Smooth muscle cell (in vitro differentiated cells): ENCODE data around the gene COPG2. TPM values are rescaled to one million over a fixed set of nuclear protein-coding genes. Genes with fewer than 3 reads are reported as not detected.
"Not testable (repeated sequence)": the region's sequence is repeated elsewhere in the genome, so short reads cannot be mapped to it uniquely, and the experiment has no call there.

Source experiments
- DNase-seq: peaks from one replicate; lab custom pipeline; 2025; ENCODE audit not compliant: unreplicated experiment; lab: John Stamatoyannopoulos, UW
- H2AFZ ChIP-seq: fragments of 200-600 bp; sonication (generic); 2 replicates; pipeline ENCODE4 v1.6.0; 2016; ENCODE audit warnings: antibody characterized with exemption, low read depth, mild to moderate bottlenecking
- H3F3A ChIP-seq: fragments of 200-600 bp; sonication (generic); 2 replicates; pipeline ENCODE4 v1.6.0; 2017; ENCODE audit warnings: antibody characterized with exemption, low read depth
- H3K27ac ChIP-seq: fragments of 200-600 bp; sonication (generic); 2 replicates; pipeline ENCODE4 v1.5.1; 2016; ENCODE audit warnings: low read depth, mild to moderate bottlenecking
- H3K27me3 ChIP-seq: fragments of 200-600 bp; sonication (generic); 2 replicates; pipeline ENCODE4 v1.6.1; 2016; ENCODE audit warnings: low read depth, mild to moderate bottlenecking
- H3K36me3 ChIP-seq: fragments of 200-600 bp; sonication (generic); 2 replicates; pipeline ENCODE4 v1.5.1; 2016; ENCODE audit warnings: low read depth
- H3K4me1 ChIP-seq: fragments of 200-600 bp; sonication (generic); 2 replicates; pipeline ENCODE4 v1.5.1; 2016; ENCODE audit warnings: low read depth
- H3K4me2 ChIP-seq: fragments of 200-600 bp; sonication (generic); 2 replicates; pipeline ENCODE4 v1.6.0; 2016; ENCODE audit warnings: mild to moderate bottlenecking
- H3K4me3 ChIP-seq: fragments of 200-600 bp; sonication (generic); 2 replicates; pipeline ENCODE4 v1.5.1; 2016; ENCODE audit warnings: mild to moderate bottlenecking
- H3K79me2 ChIP-seq: fragments of 200-600 bp; sonication (generic); 2 replicates; pipeline ENCODE4 v1.6.0; 2016; ENCODE audit warnings: low read depth, mild to moderate bottlenecking
- H3K9ac ChIP-seq: fragments of 200-600 bp; sonication (generic); 2 replicates; pipeline ENCODE4 v1.6.0; 2016; ENCODE audit warnings: low read depth
- H3K9me3 ChIP-seq: fragments of 200-600 bp; sonication (generic); replicated peaks from 2 replicates; pipeline ENCODE4 v1.5.1; 2016; ENCODE audit warnings: low read depth
- H4K20me1 ChIP-seq: fragments of 200-600 bp; sonication (generic); 2 replicates; pipeline ENCODE4 v1.6.0; 2016; ENCODE audit warnings: low read depth
- WGBS: methylation state at CpG from one replicate; pipeline ENCODE4 v1.1.7; 2016; ENCODE audit warnings: low lambda C conversion rate; 5-methylcytosine and 5-hydroxymethylcytosine counted together
- polyA plus RNA-seq: library from polyadenylated mRNA; unstranded; fragments of >200 nt; fragmentation: Nextera tagmentation; extraction: Ambion mirVana; gene quantifications from 2 replicates; pipeline ENCODE4 v1.2.1, GENCODE V29; 2016
- total RNA-seq: library from RNA; depleted of rRNA; stranded (reverse); fragments of >200 nt; gene quantifications from 2 replicates; pipeline ENCODE4 v1.2.3, GENCODE V29; 2014
- TF ChIP-seq, protein P1 (sequence below): fragments of 200-600 bp; sonication (generic); IDR thresholded peaks from 2 replicates; pipeline ENCODE4 v1.5.1; 2017; ENCODE audit warnings: borderline replicate concordance, mild to moderate bottlenecking, antibody characterized with exemption; ENCODE audit not compliant: insufficient read depth, poor library complexity, severe bottlenecking

The COPG2 gene
- total and polyA plus RNA-seq, 2 experiments from 2014 or later, result 5.6 to 39.8 TPM

GRCh38 chr7:130554481-130554880, 114.1 kb downstream of the COPG2 start:
- peak overlapping the region; percentile 4 for H3K27ac ChIP-seq
- H3K9ac ChIP-seq, result no peak overlapping the region
- H3F3A ChIP-seq, result peaks cover under 1% of the 10 kb centered on the region
- no peaks in the 10 kb centered on the region for H3K4me1 ChIP-seq
- H3K4me3 ChIP-seq, result no peak overlapping the region
- no peaks in the 10 kb centered on the region for H4K20me1 ChIP-seq
- H2AFZ ChIP-seq, result no peak overlapping the region
- H3K9me3 ChIP-seq, result no peaks in the 10 kb centered on the region
- H3K36me3 ChIP-seq, result no peaks in the 10 kb centered on the region
- TF ChIP-seq, protein P1, sequence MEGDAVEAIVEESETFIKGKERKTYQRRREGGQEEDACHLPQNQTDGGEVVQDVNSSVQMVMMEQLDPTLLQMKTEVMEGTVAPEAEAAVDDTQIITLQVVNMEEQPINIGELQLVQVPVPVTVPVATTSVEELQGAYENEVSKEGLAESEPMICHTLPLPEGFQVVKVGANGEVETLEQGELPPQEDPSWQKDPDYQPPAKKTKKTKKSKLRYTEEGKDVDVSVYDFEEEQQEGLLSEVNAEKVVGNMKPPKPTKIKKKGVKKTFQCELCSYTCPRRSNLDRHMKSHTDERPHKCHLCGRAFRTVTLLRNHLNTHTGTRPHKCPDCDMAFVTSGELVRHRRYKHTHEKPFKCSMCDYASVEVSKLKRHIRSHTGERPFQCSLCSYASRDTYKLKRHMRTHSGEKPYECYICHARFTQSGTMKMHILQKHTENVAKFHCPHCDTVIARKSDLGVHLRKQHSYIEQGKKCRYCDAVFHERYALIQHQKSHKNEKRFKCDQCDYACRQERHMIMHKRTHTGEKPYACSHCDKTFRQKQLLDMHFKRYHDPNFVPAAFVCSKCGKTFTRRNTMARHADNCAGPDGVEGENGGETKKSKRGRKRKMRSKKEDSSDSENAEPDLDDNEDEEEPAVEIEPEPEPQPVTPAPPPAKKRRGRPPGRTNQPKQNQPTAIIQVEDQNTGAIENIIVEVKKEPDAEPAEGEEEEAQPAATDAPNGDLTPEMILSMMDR, result no peak
- DNase-seq, result no peak
- 64% methylated on average over 3 of the region's 3 CpGs for WGBS
- no peaks in the 10 kb centered on the region for H3K79me2 ChIP-seq
- H3K27me3 ChIP-seq, result no peaks in the 10 kb centered on the region
- H3K4me2 ChIP-seq, result no peak overlapping the region

- WGBS, result 90% methylated on average over 3 of the region's 3 CpGs
- H3K9me3 ChIP-seq, result no peaks in the 10 kb centered on the region
- no peaks in the 10 kb centered on the region for H3K79me2 ChIP-seq
- no peak overlapping the region for H3K9ac ChIP-seq
- TF ChIP-seq, protein P1, result no peak
- H3K4me3 ChIP-seq, result no peak overlapping the region
- no peak for DNase-seq
- no peak overlapping the region for H3K27ac ChIP-seq
- no peak overlapping the region for H3K4me2 ChIP-seq
- no peaks in the 10 kb centered on the region for H3K27me3 ChIP-seq
- peaks cover 4% of the 10 kb centered on the region for H3K36me3 ChIP-seq
- no peak overlapping the region for H2AFZ ChIP-seq
- H3F3A ChIP-seq, result peaks cover 2% of the 10 kb centered on the region
- H4K20me1 ChIP-seq, result no peaks in the 10 kb centered on the region
- H3K4me1 ChIP-seq, result no peaks in the 10 kb centered on the region
These were observed 115.0 kb downstream of the COPG2 start for GRCh38 chr7:130553398-130554029.

DNA sequence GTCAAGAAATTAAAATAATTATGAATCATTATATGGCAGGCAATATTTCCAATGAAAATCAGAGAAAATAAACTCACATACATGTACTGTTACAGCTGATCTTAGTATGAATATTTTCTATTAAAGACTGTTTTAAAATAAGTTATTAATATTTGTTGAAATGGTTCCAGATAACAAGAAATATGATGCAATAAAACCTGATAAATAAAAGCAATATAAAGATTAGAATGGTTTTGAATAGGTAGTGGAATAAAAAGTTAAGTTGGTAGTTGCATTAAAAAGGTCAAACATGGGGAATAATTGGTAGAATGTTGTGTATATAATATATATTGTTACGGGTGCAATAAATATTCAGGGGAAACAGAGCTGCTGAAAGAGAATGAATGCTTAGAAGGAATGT, 124.2 kb downstream of the COPG2 start:
- TF ChIP-seq, protein P1, result no peak
- Histone ChIP-seq H3K9me3 (no peaks in the 10 kb centered on the region), H3F3A (peaks cover under 1% of the 10 kb centered on the region), H3K4me3 (no peak overlapping the region), H3K27me3 (no peaks in the 10 kb centered on the region), H4K20me1 (no peaks in the 10 kb centered on the region), H3K36me3 (peaks cover 6% of the 10 kb centered on the region), H3K27ac (no peak overlapping the region), H3K4me2 (no peak overlapping the region), H3K9ac (no peak overlapping the region), H2AFZ (no peak overlapping the region), H3K79me2 (no peaks in the 10 kb centered on the region), H3K4me1 (no peaks in the 10 kb centered on the region)
- no peak for DNase-seq
- WGBS, result 96% methylated on average over 1 of the region's 1 CpG

- Histone ChIP-seq H3K4me1 (no peaks in the 10 kb centered on the region), H3K9me3 (no peaks in the 10 kb centered on the region), H3K4me3 (no peak overlapping the region), H3K9ac (no peak overlapping the region), H3K79me2 (no peaks in the 10 kb centered on the region), H3K27ac (no peak overlapping the region), H4K20me1 (no peaks in the 10 kb centered on the region), H3F3A (no peaks in the 10 kb centered on the region), H3K4me2 (no peak overlapping the region), H3K27me3 (no peaks in the 10 kb centered on the region), H2AFZ (no peak overlapping the region), H3K36me3 (peaks cover 3% of the 10 kb centered on the region)
- WGBS, result 91% methylated on average over 2 of the region's 2 CpGs
- no peak for DNase-seq
- TF ChIP-seq, protein P1, result no peak
These were observed 125.0 kb downstream of the COPG2 start for GRCh38 chr7:130543487-130544010.

- not testable (repeated sequence) for H3K79me2 ChIP-seq, H4K20me1 ChIP-seq, H3K9me3 ChIP-seq, H3K36me3 ChIP-seq, H3K27ac ChIP-seq, H3K27me3 ChIP-seq, H3K9ac ChIP-seq, H3K4me2 ChIP-seq, H3F3A ChIP-seq, H3K4me3 ChIP-seq, DNase-seq, H2AFZ ChIP-seq, H3K4me1 ChIP-seq
- 98% methylated on average over 3 of the region's 4 CpGs for WGBS
These were observed 126.3 kb downstream of the COPG2 start for GRCh38 chr7:130542297-130542696.

DNA sequence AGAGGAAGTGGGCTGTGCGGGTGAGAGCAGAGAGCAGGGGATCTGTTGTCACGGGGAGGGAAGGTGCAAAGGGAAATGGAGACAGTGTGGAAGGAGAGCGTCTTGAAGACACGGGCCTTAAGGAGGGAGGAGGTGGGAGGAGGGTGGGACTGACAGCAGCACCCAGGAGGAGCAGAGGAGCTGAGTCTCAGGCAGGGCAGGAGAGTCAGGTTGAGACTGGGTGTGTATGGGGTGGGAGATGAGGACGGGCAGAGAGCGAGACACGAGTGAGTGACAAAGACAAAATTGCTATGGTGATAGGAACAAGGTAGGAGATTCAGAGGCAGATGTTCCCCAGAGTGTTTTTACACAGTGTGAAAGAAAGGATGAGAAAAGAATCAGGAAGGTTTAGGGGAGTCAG, 127.3 kb downstream of the COPG2 start:
- 93% methylated on average over 7 of the region's 7 CpGs for WGBS
- DNase-seq, H3K79me2 ChIP-seq: not testable (repeated sequence)

More for the DNA sequence above, 127.3 kb downstream of the COPG2 start:
- H3K36me3 ChIP-seq, H3K27ac ChIP-seq, H3K9ac ChIP-seq, H3F3A ChIP-seq, H3K27me3 ChIP-seq, H4K20me1 ChIP-seq, H3K4me1 ChIP-seq, H3K9me3 ChIP-seq, H3K4me3 ChIP-seq, H3K4me2 ChIP-seq, H2AFZ ChIP-seq: not testable (repeated sequence)
